ENCODE results near the gene CCNL2. TPM values are rescaled to one million over a fixed set of nuclear protein-coding genes. Genes with fewer than 3 reads are reported as not detected.
A peak's percentile ranks its signal among the peaks of the same experiment; 100 is the strongest.

CCNL2 gene
- total and polyA plus RNA-seq, 2 donors (not counting 1 experiment from before 2014, with no cell fraction given), result 263 to 347 TPM

- Mint-ChIP-seq H3K27ac (peak overlapping the region; percentile 56), H3K9me3 (ENCODE audit: insufficient read depth) (no peaks in the 10 kb centered on the region), H3K4me1 (peaks cover 24% of the 10 kb centered on the region), H3K4me3 (peak overlapping the region; percentile 83), H3K27me3 (peaks cover 6% of the 10 kb centered on the region)
- Histone ChIP-seq H3K4me1 (ENCODE audit: control insufficient read depth in 2 of 2, insufficient read depth in 2 of 2, low read length in 2 of 2) (peaks cover 14 to 29% of the 10 kb centered on the region in 2 donors), H3K4me2 (replicated peaks; ENCODE audit: low read depth, low read length, poor library complexity, severe bottlenecking) (peak overlapping the region; percentile 96), H2AFZ (ENCODE audit: insufficient read depth, low read depth, low read length, poor library complexity, severe bottlenecking) (peak overlapping the region; percentile 60), H3K79me2 (ENCODE audit: control insufficient read depth, insufficient read depth, low read length) (peaks cover 34% of the 10 kb centered on the region), H3K27me3 (replicated peaks in 1 of 4; ENCODE audit: control extremely low read depth in 1 of 4, control insufficient read depth in 3 of 4, insufficient read depth in 4 of 4, low read length in 3 of 4) (peaks cover 0 to 15% (median 2%) of the 10 kb centered on the region in 4 experiments), H4K20me1 (ENCODE audit: control insufficient read depth, insufficient read depth, low read length, poor library complexity, severe bottlenecking) (peaks cover 48% of the 10 kb centered on the region), H3K27ac (ENCODE audit: low read length in 2 of 2) (no peak overlapping the region), H3K9me3 (ENCODE audit: control extremely low read depth in 1 of 3, control insufficient read depth in 2 of 3, insufficient read depth in 1 of 3, low read length in 2 of 3) (no peaks in the 10 kb centered on the region), H3K36me3 (replicated peaks in 1 of 2; ENCODE audit: control extremely low read depth in 1 of 2, control insufficient read depth in 1 of 2, extremely low read depth in 1 of 2, insufficient read depth in 2 of 2, low read length in 1 of 2) (no peaks in the 10 kb centered on the region), H3K4me3 (ENCODE audit: control extremely low read depth in 1 of 5, extremely low read depth in 1 of 5, insufficient read depth in 1 of 5, low read depth in 2 of 5, low read length in 4 of 5) (peak overlapping the region in 4 of 5 experiments; percentile 10 to 81 (median 68)), H3K9ac (ENCODE audit: low read length) (peak overlapping the region; percentile 71)
- TF ChIP-seq EZH2 (IDR thresholded peaks at IDR 0.05; ENCODE audit: borderline replicate concordance, insufficient read depth, low read depth, low read length, poor library complexity, severe bottlenecking), result no peak
- TF ChIP-seq, protein P1, sequence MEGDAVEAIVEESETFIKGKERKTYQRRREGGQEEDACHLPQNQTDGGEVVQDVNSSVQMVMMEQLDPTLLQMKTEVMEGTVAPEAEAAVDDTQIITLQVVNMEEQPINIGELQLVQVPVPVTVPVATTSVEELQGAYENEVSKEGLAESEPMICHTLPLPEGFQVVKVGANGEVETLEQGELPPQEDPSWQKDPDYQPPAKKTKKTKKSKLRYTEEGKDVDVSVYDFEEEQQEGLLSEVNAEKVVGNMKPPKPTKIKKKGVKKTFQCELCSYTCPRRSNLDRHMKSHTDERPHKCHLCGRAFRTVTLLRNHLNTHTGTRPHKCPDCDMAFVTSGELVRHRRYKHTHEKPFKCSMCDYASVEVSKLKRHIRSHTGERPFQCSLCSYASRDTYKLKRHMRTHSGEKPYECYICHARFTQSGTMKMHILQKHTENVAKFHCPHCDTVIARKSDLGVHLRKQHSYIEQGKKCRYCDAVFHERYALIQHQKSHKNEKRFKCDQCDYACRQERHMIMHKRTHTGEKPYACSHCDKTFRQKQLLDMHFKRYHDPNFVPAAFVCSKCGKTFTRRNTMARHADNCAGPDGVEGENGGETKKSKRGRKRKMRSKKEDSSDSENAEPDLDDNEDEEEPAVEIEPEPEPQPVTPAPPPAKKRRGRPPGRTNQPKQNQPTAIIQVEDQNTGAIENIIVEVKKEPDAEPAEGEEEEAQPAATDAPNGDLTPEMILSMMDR (IDR thresholded peaks at IDR 0.05), result no peak
- no peak for ATAC-seq (ENCODE audit: low read depth)
- ChIA-PET POLR2A (no interaction called here), CTCF (interaction anchor here (1.2 to 1.4 kb wide), 2 partner anchors 26 to 27 kb away, joined by 3 to 5 read pairs; partner anchors contain the start of gene AURKAIP1)
- WGBS (ENCODE audit: insufficient coverage), result 65% methylated on average over 21 of the region's 26 CpGs
- intact Hi-C loops (cut with micrococcal nuclease), result no loop called here
- no peak for DNase-seq
Observed at GRCh38 chr1:1347663-1348419, 51.3 kb downstream of the CCNL2 start.

GRCh38 chr1:1347026-1347595, 52.0 kb downstream of the CCNL2 start:
- ChIA-PET CTCF (interaction anchor here (1.3 to 1.4 kb wide), 2 partner anchors 22 to 28 kb away, joined by 3 to 5 read pairs; partner anchors contain the start of gene AURKAIP1), POLR2A (no interaction called here)
- no peak for DNase-seq
- Histone ChIP-seq H3K79me2 (ENCODE audit: control insufficient read depth, insufficient read depth, low read length) (peaks cover 34% of the 10 kb centered on the region), H3K36me3 (replicated peaks in 1 of 2; ENCODE audit: control extremely low read depth in 1 of 2, control insufficient read depth in 1 of 2, extremely low read depth in 1 of 2, insufficient read depth in 2 of 2, low read length in 1 of 2) (no peaks in the 10 kb centered on the region), H3K9me3 (ENCODE audit: control extremely low read depth in 1 of 3, control insufficient read depth in 2 of 3, insufficient read depth in 1 of 3, low read length in 2 of 3) (no peaks in the 10 kb centered on the region), H3K4me3 (ENCODE audit: control extremely low read depth in 1 of 5, extremely low read depth in 1 of 5, insufficient read depth in 1 of 5, low read depth in 2 of 5, low read length in 4 of 5) (no peak overlapping the region), H3K27me3 (replicated peaks in 1 of 4; ENCODE audit: control extremely low read depth in 1 of 4, control insufficient read depth in 3 of 4, insufficient read depth in 4 of 4, low read length in 3 of 4) (peaks cover 0 to 9% (median 0%) of the 10 kb centered on the region in 4 experiments), H3K27ac (ENCODE audit: low read length in 2 of 2) (no peak overlapping the region), H3K4me2 (replicated peaks; ENCODE audit: low read depth, low read length, poor library complexity, severe bottlenecking) (no peak overlapping the region), H3K4me1 (ENCODE audit: control insufficient read depth in 2 of 2, insufficient read depth in 2 of 2, low read length in 2 of 2) (peaks cover 7 to 21% of the 10 kb centered on the region in 2 donors), H3K9ac (ENCODE audit: low read length) (no peak overlapping the region), H2AFZ (ENCODE audit: insufficient read depth, low read depth, low read length, poor library complexity, severe bottlenecking) (no peak overlapping the region), H4K20me1 (ENCODE audit: control insufficient read depth, insufficient read depth, low read length, poor library complexity, severe bottlenecking) (peaks cover 46% of the 10 kb centered on the region)
- 97% methylated on average over 10 of the region's 10 CpGs for WGBS (ENCODE audit: insufficient coverage)
- Mint-ChIP-seq H3K4me3 (peak overlapping the region; percentile 83), H3K27me3 (no peaks in the 10 kb centered on the region), H3K27ac (peak overlapping the region; percentile 43), H3K4me1 (peaks cover 17% of the 10 kb centered on the region), H3K9me3 (ENCODE audit: insufficient read depth) (no peaks in the 10 kb centered on the region)
- intact Hi-C loops (cut with micrococcal nuclease), result no loop called here
- TF ChIP-seq EZH2 (IDR thresholded peaks at IDR 0.05; ENCODE audit: borderline replicate concordance, insufficient read depth, low read depth, low read length, poor library complexity, severe bottlenecking), result no peak
- TF ChIP-seq, protein P1 (IDR thresholded peaks at IDR 0.05), result no peak
- no peak for ATAC-seq (ENCODE audit: low read depth)
